HepG2 (cell line): Measurements from ENCODE around the gene TOR2A. TPM values are rescaled to one million over a fixed set of nuclear protein-coding genes. Genes with fewer than 3 reads are reported as not detected.

Experiments used
- ATAD3A ChIP-seq: sonication (generic); formaldehyde crosslinking; IDR thresholded peaks from 2 replicates; pipeline ENCODE4 v1.4.0; 2020; ENCODE audit warnings: missing genetic modification reagents
- GATAD2A ChIP-seq: IDR thresholded peaks from 2 replicates; pipeline ENCODE4 v1.6.1; 2016
- HNF4A ChIP-seq: sonication (generic); formaldehyde crosslinking; IDR thresholded peaks from 2 replicates; pipeline ENCODE4 v1.4.0; 2020; ENCODE audit warnings: missing genetic modification reagents
- IKZF4 ChIP-seq: sonication (generic); formaldehyde crosslinking; IDR thresholded peaks from 2 replicates; pipeline ENCODE4 v1.5.1; 2020; ENCODE audit warnings: borderline replicate concordance, mild to moderate bottlenecking, low read depth, missing genetic modification reagents; ENCODE audit errors: not compliant biosample characterization
- KLF9 ChIP-seq: IDR thresholded peaks from 2 replicates; pipeline ENCODE4 v1.6.1; 2016; ENCODE audit warnings: low read depth
- NFKB2 ChIP-seq: sonication (generic); formaldehyde crosslinking; IDR thresholded peaks from 2 replicates; pipeline ENCODE4 v1.4.0; 2020; ENCODE audit warnings: missing genetic modification reagents, borderline replicate concordance
- NKX3-1 ChIP-seq: sonication (generic); formaldehyde crosslinking; IDR thresholded peaks from 2 replicates; pipeline ENCODE4 v1.5.0; 2020; ENCODE audit warnings: missing genetic modification reagents
- ZFP37 ChIP-seq: sonication (generic); formaldehyde crosslinking; IDR thresholded peaks from 2 replicates; pipeline ENCODE4 v1.4.0; 2020; ENCODE audit warnings: missing genetic modification reagents, borderline replicate concordance
- ZFP62 ChIP-seq: sonication (generic); formaldehyde crosslinking; IDR thresholded peaks from 2 replicates; pipeline ENCODE4 v1.4.0; 2020; ENCODE audit warnings: missing genetic modification reagents
- ZNF121 ChIP-seq: sonication (generic); formaldehyde crosslinking; IDR thresholded peaks from 2 replicates; pipeline ENCODE4 v1.5.0; 2020; ENCODE audit warnings: mild to moderate bottlenecking, missing genetic modification reagents
- ZNF230 ChIP-seq: sonication (generic); formaldehyde crosslinking; IDR thresholded peaks from 2 replicates; pipeline ENCODE4 v1.4.0; 2020; ENCODE audit warnings: mild to moderate bottlenecking, missing genetic modification reagents
- ZNF232 ChIP-seq: sonication (generic); formaldehyde crosslinking; IDR thresholded peaks from 2 replicates; pipeline ENCODE4 v1.4.0; 2020; ENCODE audit warnings: missing genetic modification reagents, borderline replicate concordance
- ZNF549 ChIP-seq: sonication (generic); formaldehyde crosslinking; IDR thresholded peaks from 2 replicates; pipeline ENCODE4 v1.5.0; 2020; ENCODE audit warnings: missing genetic modification reagents
- ZNF607 ChIP-seq: sonication (generic); formaldehyde crosslinking; IDR thresholded peaks from 2 replicates; pipeline ENCODE4 v1.5.1; 2020; ENCODE audit warnings: missing genetic modification reagents, mild to moderate bottlenecking, borderline replicate concordance
- polyA plus RNA-seq, 8 experiments: library from polyadenylated mRNA; depleted of rRNA in 3 of 8; stranded (reverse) in 7 of 8; unstranded in 1 of 8; fragments of >200 nt; fragmentation: Illumina TruSeq in 4 of 8; extraction: Trizol in 4 of 8; gene quantifications; 2 replicates each; pipeline versions ENCODE4 v1.2.1 to v1.2.3, GENCODE V29; 2011 to 2016; ENCODE audit warnings: low read depth in 4 of 8, missing spikeins in 1 of 8, mixed read lengths in 1 of 8; ENCODE audit not compliant: insufficient read depth in 1 of 8
- total RNA-seq, 5 experiments: library from RNA; depleted of rRNA; stranded (reverse); fragments of >200 nt; fragmentation: Illumina TruSeq; extraction: Trizol; gene quantifications; 2 replicates each; pipeline ENCODE4 v1.2.3, GENCODE V29; 2016; ENCODE audit warnings: low read depth in 1 of 5
- TF ChIP-seq, protein P1 (sequence below): sonication (generic); formaldehyde crosslinking; IDR thresholded peaks from 2 replicates; pipeline ENCODE4 v1.4.0; 2020; ENCODE audit warnings: missing genetic modification reagents
- TF ChIP-seq, protein P2 (sequence below): sonication (generic); formaldehyde crosslinking; IDR thresholded peaks from 2 replicates; pipeline ENCODE4 v1.4.0; 2020; ENCODE audit warnings: low read depth, mild to moderate bottlenecking, missing genetic modification reagents
- TF ChIP-seq, protein P3 (sequence below): IDR thresholded peaks from 2 replicates; pipeline ENCODE4 v1.6.1; 2012; ENCODE audit warnings: low read length, improper control_type of control experiment
- TF ChIP-seq, protein P4 (sequence below): sonication (generic); formaldehyde crosslinking; IDR thresholded peaks from 2 replicates; pipeline ENCODE4 v1.8.1; 2023; ENCODE audit warnings: mild to moderate bottlenecking, moderate library complexity, missing genetic modification reagents
- TF ChIP-seq, protein P5 (sequence below): sonication (generic); formaldehyde crosslinking; IDR thresholded peaks from 2 replicates; pipeline ENCODE4 v1.5.1; 2020; ENCODE audit warnings: missing genetic modification reagents, mild to moderate bottlenecking, borderline replicate concordance
- TF ChIP-seq, protein P6 (sequence below): sonication (generic); formaldehyde crosslinking; conservative IDR thresholded peaks from 2 replicates; pipeline ENCODE4 v1.8.0; 2022; ENCODE audit warnings: mild to moderate bottlenecking, moderate library complexity, missing genetic modification reagents

Gene TOR2A
- total and polyA plus RNA-seq, 2 of the 13 experiments (the other 11 are each of a cell fraction or from before 2014, with no cell fraction given), result 3.5 to 7.2 TPM

DNA sequence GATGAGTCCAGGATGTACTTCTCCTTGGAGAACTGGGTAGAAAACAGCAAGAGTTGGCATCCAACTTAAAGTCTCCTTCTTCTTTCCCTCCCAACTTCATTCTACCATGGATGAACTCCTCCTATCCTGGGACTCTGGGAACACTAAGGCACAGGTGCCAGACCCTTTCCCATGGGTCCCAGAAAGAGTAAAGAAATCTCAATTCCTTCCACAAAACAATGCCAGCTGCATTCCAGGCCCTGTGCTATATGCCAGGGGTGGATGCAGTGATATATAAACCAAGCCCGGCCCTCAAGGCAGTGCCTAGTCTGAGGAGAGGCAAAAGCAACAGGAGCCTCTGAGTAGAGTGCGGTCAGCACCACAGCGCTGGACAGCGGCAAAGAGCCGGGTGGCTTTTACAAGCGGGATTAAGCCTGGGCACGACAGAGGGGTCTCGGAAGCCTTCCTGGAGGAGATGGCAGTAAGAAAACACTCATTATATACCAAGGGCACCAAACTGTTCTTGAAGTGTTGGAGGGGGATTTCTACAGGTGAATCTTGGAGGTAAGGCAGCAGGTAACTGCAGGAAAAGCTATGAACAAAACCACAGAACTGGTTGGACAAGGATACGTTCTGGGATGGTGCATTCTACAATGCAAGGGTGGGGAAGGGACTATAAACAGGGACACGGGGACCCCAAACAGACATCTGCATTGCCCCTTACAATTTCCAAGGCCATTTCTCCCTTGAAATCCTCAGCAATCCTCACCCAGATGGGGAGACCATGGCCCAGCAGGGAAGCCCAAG lies 16.4 kb upstream of the TOR2A start (continued):
- TF ChIP-seq ZNF607 (CRISPR knock-in tag) (0 out of 2 replicates have a peak, but pooled peaks have one; percentile 26), ZNF232 (CRISPR knock-in tag) (peak; percentile 72; the same call in 1 of the 2 replicates), ZFP62 (CRISPR knock-in tag) (no peak), NKX3-1 (peak; percentile 43; the same call in 1 of the 2 replicates), IKZF4 (no peak), NFKB2 (CRISPR knock-in tag) (peak; percentile 62), ATAD3A (CRISPR knock-in tag) (no peak), ZNF549 (CRISPR knock-in tag) (no peak), HNF4A (CRISPR knock-in tag) (no peak), ZNF121 (CRISPR knock-in tag) (no peak), ZFP37 (CRISPR knock-in tag) (no peak), GATAD2A (CRISPR knock-in tag) (no peak), KLF9 (CRISPR knock-in tag) (no peak), ZNF230 (CRISPR knock-in tag) (no peak)
- TF ChIP-seq, protein P1, sequence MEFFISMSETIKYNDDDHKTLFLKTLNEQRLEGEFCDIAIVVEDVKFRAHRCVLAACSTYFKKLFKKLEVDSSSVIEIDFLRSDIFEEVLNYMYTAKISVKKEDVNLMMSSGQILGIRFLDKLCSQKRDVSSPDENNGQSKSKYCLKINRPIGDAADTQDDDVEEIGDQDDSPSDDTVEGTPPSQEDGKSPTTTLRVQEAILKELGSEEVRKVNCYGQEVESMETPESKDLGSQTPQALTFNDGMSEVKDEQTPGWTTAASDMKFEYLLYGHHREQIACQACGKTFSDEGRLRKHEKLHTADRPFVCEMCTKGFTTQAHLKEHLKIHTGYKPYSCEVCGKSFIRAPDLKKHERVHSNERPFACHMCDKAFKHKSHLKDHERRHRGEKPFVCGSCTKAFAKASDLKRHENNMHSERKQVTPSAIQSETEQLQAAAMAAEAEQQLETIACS (CRISPR knock-in tag), result no peak
- TF ChIP-seq, protein P2, sequence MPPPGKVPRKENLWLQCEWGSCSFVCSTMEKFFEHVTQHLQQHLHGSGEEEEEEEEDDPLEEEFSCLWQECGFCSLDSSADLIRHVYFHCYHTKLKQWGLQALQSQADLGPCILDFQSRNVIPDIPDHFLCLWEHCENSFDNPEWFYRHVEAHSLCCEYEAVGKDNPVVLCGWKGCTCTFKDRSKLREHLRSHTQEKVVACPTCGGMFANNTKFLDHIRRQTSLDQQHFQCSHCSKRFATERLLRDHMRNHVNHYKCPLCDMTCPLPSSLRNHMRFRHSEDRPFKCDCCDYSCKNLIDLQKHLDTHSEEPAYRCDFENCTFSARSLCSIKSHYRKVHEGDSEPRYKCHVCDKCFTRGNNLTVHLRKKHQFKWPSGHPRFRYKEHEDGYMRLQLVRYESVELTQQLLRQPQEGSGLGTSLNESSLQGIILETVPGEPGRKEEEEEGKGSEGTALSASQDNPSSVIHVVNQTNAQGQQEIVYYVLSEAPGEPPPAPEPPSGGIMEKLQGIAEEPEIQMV (CRISPR knock-in tag), result no peak
- TF ChIP-seq, protein P3, sequence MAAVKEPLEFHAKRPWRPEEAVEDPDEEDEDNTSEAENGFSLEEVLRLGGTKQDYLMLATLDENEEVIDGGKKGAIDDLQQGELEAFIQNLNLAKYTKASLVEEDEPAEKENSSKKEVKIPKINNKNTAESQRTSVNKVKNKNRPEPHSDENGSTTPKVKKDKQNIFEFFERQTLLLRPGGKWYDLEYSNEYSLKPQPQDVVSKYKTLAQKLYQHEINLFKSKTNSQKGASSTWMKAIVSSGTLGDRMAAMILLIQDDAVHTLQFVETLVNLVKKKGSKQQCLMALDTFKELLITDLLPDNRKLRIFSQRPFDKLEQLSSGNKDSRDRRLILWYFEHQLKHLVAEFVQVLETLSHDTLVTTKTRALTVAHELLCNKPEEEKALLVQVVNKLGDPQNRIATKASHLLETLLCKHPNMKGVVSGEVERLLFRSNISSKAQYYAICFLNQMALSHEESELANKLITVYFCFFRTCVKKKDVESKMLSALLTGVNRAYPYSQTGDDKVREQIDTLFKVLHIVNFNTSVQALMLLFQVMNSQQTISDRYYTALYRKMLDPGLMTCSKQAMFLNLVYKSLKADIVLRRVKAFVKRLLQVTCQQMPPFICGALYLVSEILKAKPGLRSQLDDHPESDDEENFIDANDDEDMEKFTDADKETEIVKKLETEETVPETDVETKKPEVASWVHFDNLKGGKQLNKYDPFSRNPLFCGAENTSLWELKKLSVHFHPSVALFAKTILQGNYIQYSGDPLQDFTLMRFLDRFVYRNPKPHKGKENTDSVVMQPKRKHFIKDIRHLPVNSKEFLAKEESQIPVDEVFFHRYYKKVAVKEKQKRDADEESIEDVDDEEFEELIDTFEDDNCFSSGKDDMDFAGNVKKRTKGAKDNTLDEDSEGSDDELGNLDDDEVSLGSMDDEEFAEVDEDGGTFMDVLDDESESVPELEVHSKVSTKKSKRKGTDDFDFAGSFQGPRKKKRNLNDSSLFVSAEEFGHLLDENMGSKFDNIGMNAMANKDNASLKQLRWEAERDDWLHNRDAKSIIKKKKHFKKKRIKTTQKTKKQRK, result no peak
- TF ChIP-seq, protein P4, sequence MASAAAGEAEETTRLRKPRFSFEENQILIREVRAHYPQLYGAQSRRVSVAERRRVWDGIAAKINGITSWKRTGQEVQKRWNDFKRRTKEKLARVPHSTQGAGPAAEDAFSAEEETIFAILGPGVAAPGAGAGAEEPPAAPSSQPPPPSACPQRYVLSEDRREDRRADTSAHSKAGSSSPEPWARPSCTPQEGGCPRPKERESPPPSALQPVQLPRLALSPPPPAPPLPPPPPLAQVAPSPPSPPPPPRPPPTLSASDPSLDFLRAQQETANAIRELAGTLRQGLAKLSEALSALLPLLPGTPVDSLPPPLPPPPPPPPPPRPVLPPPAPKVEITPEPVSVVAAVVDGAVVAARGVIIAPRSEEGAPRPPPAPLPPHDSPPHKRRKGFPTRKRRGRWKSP (CRISPR knock-in tag), result no peak
- TF ChIP-seq, protein P5, sequence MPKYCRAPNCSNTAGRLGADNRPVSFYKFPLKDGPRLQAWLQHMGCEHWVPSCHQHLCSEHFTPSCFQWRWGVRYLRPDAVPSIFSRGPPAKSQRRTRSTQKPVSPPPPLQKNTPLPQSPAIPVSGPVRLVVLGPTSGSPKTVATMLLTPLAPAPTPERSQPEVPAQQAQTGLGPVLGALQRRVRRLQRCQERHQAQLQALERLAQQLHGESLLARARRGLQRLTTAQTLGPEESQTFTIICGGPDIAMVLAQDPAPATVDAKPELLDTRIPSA (CRISPR knock-in tag), result no peak
- TF ChIP-seq, protein P6, sequence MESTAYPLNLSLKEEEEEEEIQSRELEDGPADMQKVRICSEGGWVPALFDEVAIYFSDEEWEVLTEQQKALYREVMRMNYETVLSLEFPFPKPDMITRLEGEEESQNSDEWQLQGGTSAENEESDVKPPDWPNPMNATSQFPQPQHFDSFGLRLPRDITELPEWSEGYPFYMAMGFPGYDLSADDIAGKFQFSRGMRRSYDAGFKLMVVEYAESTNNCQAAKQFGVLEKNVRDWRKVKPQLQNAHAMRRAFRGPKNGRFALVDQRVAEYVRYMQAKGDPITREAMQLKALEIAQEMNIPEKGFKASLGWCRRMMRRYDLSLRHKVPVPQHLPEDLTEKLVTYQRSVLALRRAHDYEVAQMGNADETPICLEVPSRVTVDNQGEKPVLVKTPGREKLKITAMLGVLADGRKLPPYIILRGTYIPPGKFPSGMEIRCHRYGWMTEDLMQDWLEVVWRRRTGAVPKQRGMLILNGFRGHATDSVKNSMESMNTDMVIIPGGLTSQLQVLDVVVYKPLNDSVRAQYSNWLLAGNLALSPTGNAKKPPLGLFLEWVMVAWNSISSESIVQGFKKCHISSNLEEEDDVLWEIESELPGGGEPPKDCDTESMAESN (CRISPR knock-in tag), result no peak
